ENCODE results near the gene ADNP.
"Not testable (repeated sequence)": the region's sequence is repeated elsewhere in the genome, so short reads cannot be mapped to it uniquely, and the experiment has no call there.

The ADNP gene

DNA sequence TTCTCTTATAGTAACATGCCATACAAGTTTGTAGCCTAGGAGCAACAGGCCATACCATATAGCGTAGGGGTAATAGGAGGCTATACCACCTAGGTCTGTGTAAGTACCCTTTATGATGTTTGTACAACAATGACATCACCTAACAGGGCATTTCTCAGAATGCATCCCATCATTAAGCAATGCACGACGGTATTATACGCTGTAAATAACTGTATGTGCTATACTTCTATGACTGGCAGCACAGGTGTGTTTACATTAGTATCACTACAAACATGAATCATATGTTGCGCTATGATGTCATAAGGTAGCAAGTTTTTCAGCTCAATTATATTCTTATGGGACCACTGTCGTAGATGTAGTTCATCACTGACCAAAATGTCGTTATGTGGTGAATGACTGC is 31.0 kb downstream of the ADNP start:
- DNase-seq = no peak

DNA sequence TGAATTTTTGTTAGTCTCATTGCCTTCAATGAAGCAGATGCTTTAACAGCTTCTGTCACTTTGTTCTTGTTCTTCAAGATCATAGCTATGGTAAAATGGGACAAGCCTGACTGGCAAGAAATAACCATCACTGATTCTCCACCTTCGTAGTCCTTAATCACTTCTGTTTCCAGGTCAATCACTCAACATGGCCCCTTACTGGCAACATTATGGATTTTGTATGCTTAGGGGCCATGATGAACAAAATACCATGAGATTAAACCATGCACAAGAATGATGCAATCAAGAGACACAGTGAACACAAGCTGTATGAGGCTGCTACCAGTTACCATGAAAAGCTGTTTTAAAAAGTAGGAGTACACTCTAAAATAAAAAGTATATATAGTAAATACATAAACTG is 32.8 kb downstream of the ADNP start:
- DNase-seq = no peak

DNA sequence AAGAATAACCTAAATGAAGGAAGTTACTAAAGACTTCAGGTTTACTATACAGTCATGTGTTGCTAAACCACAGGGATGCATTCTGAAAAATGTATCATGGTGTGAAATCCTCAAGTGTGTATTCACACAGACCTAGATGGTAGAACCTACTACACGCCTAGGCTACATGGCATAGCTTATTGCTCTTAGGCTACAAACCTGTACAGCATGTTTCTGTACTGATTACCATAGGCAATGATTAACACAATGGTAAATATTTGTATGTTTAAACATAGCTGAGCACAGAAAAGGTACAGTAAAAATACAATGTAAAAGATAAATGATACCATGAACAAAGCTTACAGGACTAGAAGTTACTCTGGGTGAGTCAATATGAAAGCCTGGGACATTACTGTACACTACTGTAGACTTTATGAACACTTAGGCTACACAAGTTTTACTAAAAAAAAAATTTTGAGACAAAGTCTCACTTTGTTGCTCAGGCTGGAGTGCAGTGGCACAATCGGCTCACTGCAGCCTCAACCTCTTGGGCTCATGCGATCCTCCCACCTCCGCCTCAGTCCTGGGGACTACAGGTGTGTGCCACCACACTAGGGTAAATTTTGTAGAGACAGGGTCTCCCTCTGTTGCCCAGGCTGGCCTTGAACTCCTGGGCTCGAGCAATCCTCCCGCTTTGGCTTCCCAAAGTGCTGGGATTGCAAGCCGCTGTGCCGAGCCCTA is 36.0 kb downstream of the ADNP start:
- DNase-seq = no peak

DNA sequence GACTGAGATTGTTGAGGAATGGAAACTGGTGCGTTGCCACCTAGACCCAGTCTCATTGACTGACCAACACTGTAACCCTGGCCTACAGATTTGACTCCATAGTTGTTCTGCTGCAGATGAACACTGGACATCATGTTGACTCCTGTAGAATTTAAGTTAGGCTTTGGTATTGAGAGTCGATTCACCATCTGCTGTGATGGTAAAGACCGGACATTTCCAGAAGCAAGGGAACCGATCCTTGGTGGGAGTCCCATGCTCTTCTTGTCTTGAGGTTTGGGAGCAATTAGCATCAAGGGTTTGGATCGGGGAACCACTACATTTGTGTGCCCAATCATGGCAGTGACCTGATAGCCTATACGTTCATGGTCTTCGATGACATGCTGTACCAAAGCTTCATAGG is 37.6 kb downstream of the ADNP start:
- DNase-seq = no peak

DNA sequence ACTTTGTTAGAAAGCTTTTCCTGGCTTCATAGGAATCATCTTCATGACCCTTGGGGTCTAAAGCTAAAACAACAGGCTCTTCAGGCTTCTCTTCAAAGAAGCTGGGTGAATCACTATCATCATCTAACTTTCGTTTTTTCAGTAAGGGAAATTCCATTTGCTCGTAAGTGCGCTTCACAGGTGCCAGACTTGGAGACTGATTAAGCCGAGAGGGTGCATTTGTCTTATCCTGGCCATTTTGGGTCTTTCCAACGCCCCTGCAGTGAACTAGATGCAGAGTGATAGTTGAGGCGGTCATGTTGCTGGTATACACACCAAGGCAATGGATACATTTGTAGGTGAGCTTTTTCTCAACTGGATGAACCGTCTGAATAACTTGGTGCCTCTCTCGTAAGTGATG is 38.8 kb downstream of the ADNP start:
- DNase-seq = no peak

DNA sequence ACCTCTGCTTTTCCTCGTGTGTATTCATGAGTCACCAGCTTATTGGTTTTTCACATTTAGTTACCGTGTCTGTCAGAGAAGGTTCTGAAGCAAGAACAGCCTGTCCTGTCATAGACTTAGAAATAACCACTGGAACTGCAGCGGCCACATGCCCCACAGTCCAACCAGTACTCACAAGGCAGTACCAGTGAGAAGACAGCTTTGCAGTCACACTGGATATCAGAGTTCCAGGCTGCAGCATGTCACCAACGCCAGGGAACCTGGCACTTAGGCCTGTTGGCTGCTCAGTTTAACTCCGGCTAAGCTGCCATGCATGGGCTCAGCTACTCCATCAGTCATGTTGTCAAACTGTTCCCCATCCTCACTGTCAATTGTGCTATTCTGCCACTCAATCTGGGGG is 40.1 kb downstream of the ADNP start:
- DNase-seq = no peak

DNA sequence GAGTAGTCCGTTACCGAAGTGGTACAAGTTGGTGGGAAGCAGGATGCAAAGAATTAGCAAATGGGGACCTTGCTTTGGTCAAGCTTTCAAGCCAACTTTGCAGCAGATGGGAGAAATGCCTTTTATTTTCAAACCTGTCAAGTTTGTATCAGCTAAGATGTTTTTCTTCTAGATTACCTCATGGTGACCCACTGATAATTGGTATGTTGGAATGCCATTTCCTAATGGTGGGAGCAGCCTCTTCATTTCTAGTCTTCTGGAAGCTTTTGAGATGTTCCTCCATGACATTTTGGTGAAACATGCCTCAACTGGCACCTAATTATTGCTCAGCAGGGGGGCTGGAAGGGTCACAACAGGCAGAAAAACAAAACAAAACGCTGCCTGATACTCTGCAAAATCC is 43.7 kb downstream of the ADNP start:
- DNase-seq = no peak

DNA sequence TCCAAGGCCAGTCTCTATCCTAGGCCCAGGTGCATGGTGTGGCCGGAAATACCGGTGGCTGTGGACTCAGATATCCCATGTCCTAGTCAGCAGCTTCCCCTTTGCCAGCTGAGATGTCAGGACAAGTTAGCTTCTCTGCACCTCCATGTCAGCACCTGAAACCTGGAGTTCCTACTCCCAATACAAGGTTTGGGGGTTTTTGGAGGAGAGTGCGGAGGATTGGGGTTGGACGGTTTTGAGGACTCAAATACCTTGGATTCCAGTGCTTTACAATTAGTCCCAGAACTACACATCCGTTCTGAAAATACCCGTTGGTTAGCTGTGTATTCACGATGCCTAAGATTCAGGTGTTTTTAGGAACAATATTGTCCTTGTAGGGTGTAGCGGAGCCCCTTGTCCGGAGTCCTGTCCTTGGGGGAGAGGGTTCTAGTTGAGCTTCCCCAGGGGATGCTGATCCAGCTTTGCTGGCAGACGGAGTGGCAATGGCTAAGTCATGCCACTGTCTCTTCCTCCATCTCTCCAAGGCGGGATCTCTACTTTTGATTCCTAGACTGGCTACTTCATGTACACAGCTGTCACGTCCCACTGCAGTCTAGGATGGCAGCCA is 45.0 kb downstream of the ADNP start:
- no peak for DNase-seq

DNA sequence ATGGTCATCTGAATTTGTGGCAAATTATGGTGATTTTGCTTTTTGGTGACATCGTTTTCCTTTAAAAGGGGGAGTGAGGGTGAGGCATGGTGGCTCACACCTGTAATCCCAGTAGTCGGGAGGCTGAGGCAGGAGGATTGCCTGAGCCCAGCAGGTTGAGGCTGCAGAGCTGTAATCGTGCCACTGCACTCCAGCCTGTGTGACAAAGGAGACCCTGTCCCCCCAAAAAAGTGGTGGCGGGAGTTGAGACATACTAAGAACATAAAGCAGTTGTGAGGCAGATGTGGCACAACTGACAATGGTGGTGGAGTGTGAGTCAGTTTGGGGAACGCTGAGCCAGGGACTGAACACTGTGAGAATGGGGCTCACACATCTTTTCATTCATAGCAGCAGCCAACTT is 45.5 kb downstream of the ADNP start:
- DNase-seq = no peak

DNA sequence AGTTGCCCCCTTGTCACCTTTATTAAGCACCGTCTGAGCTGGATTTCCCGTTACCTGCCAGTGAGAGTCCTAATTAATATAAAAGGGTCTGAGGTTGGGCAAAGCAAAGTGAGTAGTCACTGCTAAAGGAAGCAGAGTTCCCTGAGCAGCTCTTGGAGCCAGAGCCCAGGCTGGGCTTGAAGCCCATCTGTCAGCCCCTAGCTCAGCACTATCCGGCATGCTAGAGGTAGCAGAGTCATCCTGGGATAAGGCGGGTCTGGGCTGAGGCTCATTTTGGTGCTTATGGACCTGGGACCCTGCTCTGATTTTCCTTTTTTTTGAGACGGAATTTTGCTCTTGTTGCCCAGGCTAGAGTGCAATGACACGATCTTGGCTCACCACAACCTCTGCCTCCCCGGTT is 46.2 kb downstream of the ADNP start:
- no peak for DNase-seq

DNA sequence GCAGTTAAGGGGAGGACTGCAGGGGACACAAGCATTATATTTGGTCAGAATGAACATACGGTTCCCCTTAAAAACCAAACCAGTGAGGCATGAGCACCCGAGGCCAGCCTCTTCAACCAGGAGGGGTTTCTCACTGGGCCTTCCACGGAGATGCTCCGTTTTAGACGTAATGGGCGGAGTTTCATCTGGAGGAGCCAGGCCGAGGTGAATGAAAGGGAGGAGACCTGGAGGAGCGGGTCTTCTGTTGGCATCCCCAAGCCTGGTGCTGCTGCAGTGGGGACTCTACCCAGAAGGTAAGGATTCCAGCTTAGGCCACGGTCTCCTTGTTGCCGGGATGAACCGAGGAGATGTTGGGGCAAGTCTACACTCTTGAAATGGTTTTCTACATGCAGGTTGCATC is 47.4 kb downstream of the ADNP start:
- DNase-seq = no peak

DNA sequence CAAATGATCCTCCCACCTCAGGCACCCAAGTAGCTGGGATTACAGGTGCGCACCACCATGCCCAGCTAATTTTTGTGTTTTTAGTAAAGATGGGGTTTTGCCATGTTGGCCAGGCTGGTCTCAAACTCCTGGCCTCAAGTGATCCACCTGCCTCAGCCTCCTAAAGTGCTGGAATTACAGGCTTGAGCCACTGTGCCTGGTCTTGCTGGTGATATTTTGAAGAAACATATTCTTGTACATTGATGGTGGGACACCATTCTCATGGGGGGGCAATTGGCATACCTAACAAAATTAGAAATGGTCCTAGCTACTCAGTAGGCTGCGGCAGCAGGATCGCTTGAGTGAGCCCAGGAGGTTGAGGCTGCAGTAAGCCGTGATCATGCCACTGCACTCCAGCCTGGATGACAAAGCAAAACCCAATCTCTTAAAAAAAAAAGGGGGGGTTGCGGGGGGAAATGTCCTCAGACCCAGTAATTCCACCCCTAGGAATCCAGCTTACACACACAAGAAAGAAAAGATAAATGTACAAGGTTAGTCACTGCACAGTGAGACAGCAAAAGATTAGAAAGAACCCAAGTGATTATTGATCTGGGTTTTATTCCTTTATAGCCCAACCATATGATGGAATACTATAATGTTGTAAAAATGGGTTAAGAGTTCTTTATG is 49.3 kb downstream of the ADNP start:
- not testable (repeated sequence) for DNase-seq

DNA sequence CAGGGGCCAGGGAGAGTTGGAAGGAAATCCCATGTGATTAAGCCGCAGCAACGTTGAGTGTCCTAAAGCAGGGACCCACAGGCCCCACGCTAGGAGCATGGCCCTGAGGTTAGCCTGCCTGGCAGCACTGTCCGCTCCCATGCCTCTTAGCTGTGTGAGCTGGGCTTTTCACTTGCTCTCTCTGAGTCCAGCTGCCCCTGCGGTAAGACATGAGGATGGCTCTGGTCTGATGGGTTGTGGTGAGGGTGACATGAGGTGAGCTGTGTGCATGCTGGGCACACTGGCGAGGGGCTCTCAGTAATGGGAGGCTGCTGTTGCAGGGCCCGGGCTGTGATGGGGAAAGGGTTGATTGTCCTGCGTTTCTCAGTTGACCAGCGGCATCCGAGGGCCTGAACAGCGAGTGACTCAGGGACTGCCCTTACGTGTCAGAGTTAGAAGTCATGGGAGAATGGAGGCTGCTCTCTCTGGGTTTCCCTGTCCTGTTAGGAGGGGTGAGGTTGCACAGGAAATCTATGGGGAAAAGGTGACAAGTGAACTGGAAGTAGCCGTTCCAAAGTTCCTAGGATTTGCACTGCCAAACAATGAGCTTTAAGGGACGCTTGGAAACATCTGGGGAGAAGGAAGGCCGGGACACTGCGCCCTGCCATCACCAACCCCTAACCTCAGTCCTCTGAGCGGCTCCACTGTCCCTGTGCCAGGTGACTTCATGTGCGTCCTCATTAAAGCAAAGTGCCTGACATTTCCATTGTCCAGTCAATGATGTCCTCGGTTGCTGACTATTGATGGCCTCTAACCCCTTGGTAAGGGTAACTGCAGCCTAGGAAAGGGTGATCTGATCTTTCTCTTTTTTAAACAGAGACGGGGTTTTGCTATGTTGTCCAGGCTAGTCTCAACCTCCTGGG is 51.3 kb downstream of the ADNP start:
- DNase-seq = no peak

DNA sequence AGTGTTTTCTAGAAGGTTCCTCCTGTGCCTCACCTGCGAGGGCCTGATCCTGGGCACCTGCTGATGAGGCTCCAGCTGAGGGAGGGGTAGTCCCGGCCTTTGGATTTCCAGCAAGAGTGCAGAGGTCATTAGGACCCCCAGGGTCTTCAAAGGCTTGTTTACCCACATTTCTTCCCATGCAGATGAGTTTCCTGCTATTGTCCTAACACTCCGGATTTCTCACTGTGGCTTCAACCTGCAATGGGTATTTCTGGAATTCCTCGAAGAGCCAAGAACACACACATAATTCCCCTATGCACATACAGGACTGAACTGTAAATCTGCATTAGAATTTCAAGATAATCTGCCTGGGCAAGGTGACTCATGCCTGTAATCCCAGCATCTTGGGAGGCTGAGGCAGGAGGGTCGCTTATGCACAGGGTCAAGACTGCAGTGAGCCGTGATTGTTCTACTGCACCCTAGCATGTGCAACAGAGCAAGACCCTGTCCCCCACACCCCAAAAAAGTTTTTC is 53.9 kb downstream of the ADNP start:
- DNase-seq = no peak

DNA sequence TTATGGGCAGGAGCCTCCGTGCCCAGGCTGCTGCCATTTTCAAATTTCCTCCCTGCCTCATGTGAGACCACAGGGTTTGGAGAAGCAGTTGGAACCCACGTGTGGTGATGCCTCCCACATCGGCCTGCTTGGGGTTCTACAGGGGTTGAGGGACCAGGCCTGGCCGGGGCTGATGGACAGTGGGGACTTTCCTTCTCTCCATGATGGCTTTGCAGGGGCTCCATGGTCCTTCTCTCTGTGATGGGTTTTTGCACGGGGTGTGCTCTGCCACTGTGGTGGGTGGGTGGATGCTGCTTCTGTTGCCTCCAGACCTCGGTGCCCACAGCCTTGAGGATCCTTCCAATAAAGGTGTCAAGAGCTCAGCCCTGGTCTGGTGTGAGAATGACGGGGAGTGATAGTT is 54.4 kb downstream of the ADNP start:
- no peak for DNase-seq

DNA sequence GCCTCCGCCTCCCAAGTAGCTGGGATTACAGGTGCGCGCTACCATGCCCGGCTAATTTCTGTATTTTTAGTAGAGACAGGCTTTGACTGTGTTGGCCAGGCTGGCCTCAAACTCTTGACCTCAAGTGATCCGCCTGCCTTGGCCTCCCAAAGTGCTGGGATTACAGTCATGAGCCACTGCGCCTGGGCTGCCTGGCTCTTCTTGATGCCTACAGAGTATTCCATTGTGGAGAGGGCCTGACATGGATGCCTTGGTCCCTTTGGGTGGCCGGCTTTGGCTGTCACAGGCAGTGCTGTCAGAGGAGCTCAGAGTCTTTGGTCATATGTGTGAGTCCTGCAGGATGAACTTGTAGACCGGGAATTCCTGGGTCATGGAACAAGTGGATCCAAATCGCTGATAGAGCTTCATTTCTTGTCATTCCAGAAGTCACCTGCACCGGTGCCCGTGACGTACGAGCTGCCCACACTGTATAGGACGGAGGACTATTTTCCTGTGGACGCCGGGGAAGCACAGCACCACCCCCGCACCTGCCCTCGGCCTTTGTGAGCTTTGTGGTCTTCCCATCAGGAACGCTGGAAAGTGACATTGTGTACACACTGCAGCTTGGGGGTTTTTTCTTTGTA is 55.1 kb downstream of the ADNP start:
- no peak for DNase-seq

DNA sequence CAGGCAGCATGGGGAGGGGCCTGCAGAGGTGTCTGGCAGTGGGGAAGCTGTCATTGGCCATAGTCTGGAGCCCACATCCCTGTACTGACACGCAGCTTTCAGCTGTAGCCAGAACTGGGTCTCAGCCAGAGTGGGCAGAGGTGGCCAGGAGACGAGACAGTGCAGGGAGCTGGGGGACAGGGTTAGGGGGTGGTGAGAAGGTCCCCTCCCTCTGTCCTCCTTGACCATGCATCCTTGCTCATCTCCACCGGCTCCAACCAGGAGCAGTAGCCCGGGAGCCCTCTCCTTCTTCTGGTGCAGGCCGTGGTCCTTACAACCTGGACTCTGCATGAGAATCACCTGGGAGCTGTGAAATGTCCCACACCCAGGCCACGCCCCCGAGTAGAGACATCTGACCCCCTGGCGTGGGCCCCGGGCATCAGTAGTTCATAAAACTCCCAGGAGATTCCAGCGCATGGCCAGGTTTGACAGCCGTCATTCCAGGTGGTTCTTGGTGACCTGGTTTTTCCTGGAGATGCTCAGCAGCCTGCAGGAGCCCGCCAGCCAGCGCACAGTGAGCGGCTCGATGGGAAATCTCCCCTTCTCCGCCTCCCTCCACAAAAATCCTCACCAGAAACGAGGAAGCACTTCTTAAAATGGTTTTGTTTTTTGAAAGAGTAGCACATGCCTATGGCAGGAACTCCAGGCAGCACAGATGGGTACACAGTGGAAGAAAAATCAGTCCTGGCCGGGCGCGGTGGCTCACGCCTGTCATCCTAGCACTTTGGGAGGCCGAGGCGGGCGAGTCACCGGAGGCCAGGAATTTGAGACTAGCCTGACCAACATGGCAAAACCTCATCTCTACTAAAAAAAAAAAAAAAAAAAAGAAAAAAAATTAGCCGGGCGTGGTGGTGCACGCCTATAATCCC is 56.2 kb downstream of the ADNP start:
- DNase-seq = no peak

DNA sequence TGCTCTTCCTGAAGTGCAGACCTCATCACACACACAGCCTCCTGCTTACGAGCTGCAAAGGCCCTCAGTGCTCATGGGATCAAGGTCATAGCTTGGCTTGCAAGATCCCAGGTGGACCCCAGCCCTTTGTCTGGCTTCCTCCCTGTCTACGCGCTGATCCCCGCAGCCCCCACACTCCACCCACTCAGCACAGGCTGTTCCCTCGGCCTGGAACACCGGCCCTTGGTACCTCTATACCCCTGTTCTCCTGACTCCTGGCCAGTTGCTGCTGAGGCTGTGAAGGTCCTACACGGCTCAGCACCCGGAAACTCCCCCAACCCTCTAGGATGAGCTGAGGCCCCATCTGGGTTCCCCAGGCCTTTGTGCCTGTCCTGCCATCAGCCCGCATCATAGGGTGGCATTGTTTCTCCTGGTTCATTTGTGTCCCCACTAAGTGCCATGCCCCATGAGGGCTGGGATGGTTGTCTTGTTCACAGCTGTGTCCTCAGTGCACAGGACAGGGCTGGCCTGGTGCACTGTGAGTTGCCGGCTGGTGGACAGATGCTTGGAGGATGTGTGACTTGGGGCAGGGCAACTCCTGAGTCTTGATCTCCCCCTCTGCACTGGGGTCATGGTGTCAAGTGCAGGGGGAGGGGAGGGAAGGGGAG is 57.0 kb downstream of the ADNP start:
- DNase-seq = no peak

DNA sequence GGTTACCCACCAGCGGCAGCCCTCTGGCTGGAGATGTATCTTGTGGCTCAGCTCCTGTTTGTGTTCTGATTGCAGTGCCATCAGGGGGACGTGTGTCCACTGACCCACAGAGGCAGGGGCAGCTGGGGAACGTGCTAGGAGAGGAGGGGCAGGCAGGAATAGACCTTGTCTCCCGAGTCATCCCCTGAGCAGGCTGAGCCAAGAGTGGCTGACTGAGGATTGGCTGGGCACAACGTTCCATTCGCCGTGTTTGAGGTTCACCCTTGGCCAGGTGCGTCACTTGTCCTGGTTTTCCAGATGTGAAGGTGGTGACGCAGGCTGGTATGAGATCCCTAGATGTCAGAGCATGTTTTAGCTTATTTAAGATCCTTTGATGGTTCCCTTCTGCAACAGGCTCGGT is 57.7 kb downstream of the ADNP start:
- no peak for DNase-seq

DNA sequence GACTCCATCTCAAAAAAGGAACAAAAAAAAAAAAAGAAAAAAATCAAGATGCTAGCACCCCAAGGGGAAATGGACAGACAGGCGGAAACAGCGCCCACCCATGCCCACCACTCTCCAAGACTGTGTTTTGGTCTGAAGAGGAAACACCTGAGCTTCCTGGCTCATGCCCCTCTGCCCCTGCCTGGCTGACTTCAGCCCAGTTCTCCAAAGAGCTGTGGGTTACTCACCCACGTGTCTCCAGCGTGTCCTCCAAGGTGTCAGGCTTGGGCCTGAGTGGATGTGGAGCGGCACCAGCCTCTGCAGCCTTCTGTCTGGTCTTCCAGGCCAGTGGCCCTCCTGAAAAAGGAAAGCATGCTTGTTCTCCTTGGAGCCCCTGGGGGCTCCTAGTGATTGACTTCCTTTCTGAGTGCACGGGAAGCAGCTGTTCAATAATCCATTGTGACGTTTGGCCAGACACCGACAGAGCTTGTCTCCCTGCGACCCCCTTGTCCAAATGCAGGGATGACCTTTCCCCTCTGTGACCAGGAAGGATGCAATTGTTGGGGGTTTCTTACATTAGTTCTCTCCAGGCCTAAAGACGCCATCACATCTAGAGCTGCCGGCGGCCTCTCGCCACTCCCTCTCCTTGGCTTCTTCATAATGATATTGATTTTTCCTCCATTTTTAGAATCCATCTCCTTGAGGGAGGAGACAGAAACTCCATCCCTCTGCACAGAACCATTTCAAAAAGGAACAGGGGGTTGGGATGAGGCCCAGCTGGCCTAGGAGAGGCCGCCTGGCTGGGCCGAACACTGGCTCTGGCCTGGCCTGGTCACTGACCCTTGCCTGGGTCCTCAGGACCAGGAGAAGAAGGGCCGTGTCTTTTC is 58.4 kb downstream of the ADNP start:
- no peak for DNase-seq
